K562 (cell line): Measurements from ENCODE around the gene ITGA7. TPM values are rescaled to one million over a fixed set of nuclear protein-coding genes. Genes with fewer than 3 reads are reported as not detected.

Experiments used
- CHCHD3 ChIP-seq: fragments of 250-450 bp; sonication (Bioruptor Pico); IDR thresholded peaks from 2 replicates; pipeline ENCODE4 v2.1.2; 2022; ENCODE audit warnings: mild to moderate bottlenecking
- HDAC2 ChIP-seq: fragments of 450-650 bp; IDR thresholded peaks from 2 replicates; pipeline ENCODE4 v1.6.1; 2016; ENCODE audit warnings: mild to moderate bottlenecking
- HOXB6 ChIP-seq: fragments of 250-450 bp; sonication (Bioruptor Pico); IDR thresholded peaks from 2 replicates; pipeline ENCODE4 v1.5.1; 2022; ENCODE audit warnings: mild to moderate bottlenecking, borderline replicate concordance
- ILK ChIP-seq: fragments of 450-650 bp; IDR thresholded peaks from 2 replicates; pipeline ENCODE4 v1.6.1; 2016; ENCODE audit warnings: missing genetic modification characterization, low read depth, mild to moderate bottlenecking, missing compliant biosample characterization, moderate library complexity, borderline replicate concordance
- PPARD ChIP-seq: fragments of 250-450 bp; sonication (Bioruptor Pico); IDR thresholded peaks from 2 replicates; pipeline ENCODE4 v1.8.0; 2022; ENCODE audit warnings: inconsistent platforms, mild to moderate bottlenecking, moderate library complexity
- SMC3 ChIP-seq: conservative IDR thresholded peaks from 2 replicates; pipeline ENCODE4 v1.6.1; 2011; ENCODE audit warnings: low read depth, low read length, improper control_type of control experiment; ENCODE audit not compliant: insufficient read depth
- STAT5B ChIP-seq: fragments of 250-450 bp; sonication (Bioruptor Pico); IDR thresholded peaks from 2 replicates; pipeline ENCODE4 v1.8.0; 2021; ENCODE audit warnings: mild to moderate bottlenecking, inconsistent platforms
- ZBTB7A ChIP-seq: IDR thresholded peaks from 2 replicates; pipeline ENCODE4 v1.6.1; 2011; ENCODE audit warnings: low read depth, mild to moderate bottlenecking, low read length, moderate library complexity, borderline replicate concordance; ENCODE audit not compliant: control insufficient read depth
- ZKSCAN3 ChIP-seq: fragments of 250-450 bp; sonication (Bioruptor Pico); IDR thresholded peaks from 2 replicates; pipeline ENCODE4 v1.4.0; 2020
- ZNF175 ChIP-seq: fragments of 200-800 bp; sonication (Bioruptor generic); IDR thresholded peaks from 2 replicates; pipeline ENCODE4 v1.6.1; 2016; ENCODE audit warnings: low read depth, mild to moderate bottlenecking, missing genetic modification characterization, missing compliant biosample characterization
- ZNF444 ChIP-seq: fragments of 250-450 bp; sonication (Bioruptor Pico); IDR thresholded peaks from 2 replicates; pipeline ENCODE4 v1.4.0; 2020; ENCODE audit warnings: mild to moderate bottlenecking, moderate library complexity
- ZNF507 ChIP-seq: conservative IDR thresholded peaks from 2 replicates; pipeline ENCODE4 v1.6.1; 2017; ENCODE audit warnings: missing genetic modification characterization, missing compliant biosample characterization
- ZNF764 ChIP-seq: fragments of 250-450 bp; sonication (Bioruptor Pico); IDR thresholded peaks from 2 replicates; pipeline ENCODE4 v1.4.0; 2020; ENCODE audit warnings: low read depth, mild to moderate bottlenecking, moderate library complexity
- ZNF778 ChIP-seq: fragments of 450-650 bp; formaldehyde crosslinking; IDR thresholded peaks from 2 replicates; pipeline ENCODE4 v1.4.0; 2020; ENCODE audit warnings: mild to moderate bottlenecking, moderate library complexity
- polyA plus RNA-seq, 8 experiments: library from polyadenylated mRNA; depleted of rRNA in 4 of 8; stranded (reverse) in 5 of 8; unstranded in 3 of 8; fragments of >200 nt; fragmentation: Nextera tagmentation in 2 of 8; fragmentation: Illumina TruSeq in 1 of 8; extraction: Ambion mirVana in 2 of 8; extraction: Trizol in 1 of 8; gene quantifications; 2 replicates each; pipeline versions ENCODE4 v1.2.1 to v1.2.3, GENCODE V29; 2011 to 2014; ENCODE audit warnings: inconsistent platforms in 1 of 8, missing spikeins in 1 of 8
- total RNA-seq, 7 experiments: library from RNA; depleted of rRNA in 6 of 7; stranded (reverse); fragments of >200 nt in 6 of 7; fragmentation: Illumina TruSeq in 2 of 7; extraction: Trizol in 2 of 7; gene quantifications; 2 replicates each; pipeline versions ENCODE4 v1.2.1 to v1.2.3, GENCODE V29; 2011 to 2021; ENCODE audit warnings: low replicate concordance in 1 of 7
- TF ChIP-seq, protein P1 (sequence below): fragments of 200-800 bp; sonication (Bioruptor generic); IDR thresholded peaks from 2 replicates; pipeline ENCODE4 v1.6.1; 2017; ENCODE audit warnings: missing genetic modification characterization, missing compliant biosample characterization
- TF ChIP-seq, protein P2 (sequence below): IDR thresholded peaks from 2 replicates; pipeline ENCODE4 v1.6.1; 2011; ENCODE audit warnings: borderline replicate concordance, low read depth, mild to moderate bottlenecking, moderate library complexity, low read length; ENCODE audit not compliant: insufficient read depth, poor library complexity, severe bottlenecking
- TF ChIP-seq, protein P3 (sequence below): fragments of 250-450 bp; sonication (Bioruptor Pico); IDR thresholded peaks from 2 replicates; pipeline ENCODE4 v1.4.0; 2020; ENCODE audit warnings: mild to moderate bottlenecking, moderate library complexity
- TF ChIP-seq, protein P4 (sequence below): sonication (generic); formaldehyde crosslinking; IDR thresholded peaks from 2 replicates; pipeline ENCODE4 v1.8.0; 2022; ENCODE audit warnings: mild to moderate bottlenecking, missing genetic modification reagents

The ITGA7 gene
- total and polyA plus RNA-seq, 9 of the 15 experiments (the other 6 are each of a cell fraction or from before 2014, with no cell fraction given) = 0.11 to 2.3 (median 0.56) TPM; not detected in 1

DNA sequence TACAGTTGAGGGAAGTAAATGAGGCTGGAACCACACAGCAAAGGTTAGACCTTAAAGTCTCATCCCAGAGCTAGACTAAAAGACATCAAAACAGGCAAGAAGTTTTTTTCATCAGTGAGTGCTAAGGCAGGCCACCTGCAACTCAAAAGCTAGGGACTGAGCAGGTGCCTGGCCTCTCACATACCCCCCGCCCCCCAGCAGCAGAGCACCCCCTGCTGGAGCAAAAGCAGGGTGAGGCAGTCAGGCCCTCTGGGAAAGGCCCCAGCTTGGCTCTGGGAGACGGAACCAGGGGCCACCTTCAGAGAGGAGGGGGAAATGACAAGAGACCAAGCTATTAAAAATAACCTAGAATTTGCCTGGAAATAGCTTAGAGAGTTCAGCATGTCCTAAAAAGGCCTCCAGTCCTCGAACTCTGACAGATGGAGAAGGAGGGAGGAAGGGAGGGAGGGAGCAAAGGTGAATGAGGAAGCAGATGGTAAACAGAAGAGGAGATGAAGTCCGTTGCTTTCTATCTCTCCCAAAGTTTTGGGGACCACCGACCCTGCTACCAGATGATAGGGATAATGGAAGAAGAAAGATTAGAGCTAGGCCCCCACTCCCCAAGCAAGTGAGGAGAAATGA is 1.8 kb downstream of the ITGA7 start (continued):
- TF ChIP-seq ZNF507 (tag) = no peak
- TF ChIP-seq, protein P1, sequence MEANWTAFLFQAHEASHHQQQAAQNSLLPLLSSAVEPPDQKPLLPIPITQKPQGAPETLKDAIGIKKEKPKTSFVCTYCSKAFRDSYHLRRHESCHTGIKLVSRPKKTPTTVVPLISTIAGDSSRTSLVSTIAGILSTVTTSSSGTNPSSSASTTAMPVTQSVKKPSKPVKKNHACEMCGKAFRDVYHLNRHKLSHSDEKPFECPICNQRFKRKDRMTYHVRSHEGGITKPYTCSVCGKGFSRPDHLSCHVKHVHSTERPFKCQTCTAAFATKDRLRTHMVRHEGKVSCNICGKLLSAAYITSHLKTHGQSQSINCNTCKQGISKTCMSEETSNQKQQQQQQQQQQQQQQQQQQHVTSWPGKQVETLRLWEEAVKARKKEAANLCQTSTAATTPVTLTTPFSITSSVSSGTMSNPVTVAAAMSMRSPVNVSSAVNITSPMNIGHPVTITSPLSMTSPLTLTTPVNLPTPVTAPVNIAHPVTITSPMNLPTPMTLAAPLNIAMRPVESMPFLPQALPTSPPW = peak; percentile 55
- TF ChIP-seq ZNF764 (CRISPR knock-in tag) = peak; percentile 78; the same call in 1 of the 2 replicates
- peak; percentile 75; the same call in 1 of the 2 replicates for TF ChIP-seq ZBTB7A
- TF ChIP-seq, protein P2, sequence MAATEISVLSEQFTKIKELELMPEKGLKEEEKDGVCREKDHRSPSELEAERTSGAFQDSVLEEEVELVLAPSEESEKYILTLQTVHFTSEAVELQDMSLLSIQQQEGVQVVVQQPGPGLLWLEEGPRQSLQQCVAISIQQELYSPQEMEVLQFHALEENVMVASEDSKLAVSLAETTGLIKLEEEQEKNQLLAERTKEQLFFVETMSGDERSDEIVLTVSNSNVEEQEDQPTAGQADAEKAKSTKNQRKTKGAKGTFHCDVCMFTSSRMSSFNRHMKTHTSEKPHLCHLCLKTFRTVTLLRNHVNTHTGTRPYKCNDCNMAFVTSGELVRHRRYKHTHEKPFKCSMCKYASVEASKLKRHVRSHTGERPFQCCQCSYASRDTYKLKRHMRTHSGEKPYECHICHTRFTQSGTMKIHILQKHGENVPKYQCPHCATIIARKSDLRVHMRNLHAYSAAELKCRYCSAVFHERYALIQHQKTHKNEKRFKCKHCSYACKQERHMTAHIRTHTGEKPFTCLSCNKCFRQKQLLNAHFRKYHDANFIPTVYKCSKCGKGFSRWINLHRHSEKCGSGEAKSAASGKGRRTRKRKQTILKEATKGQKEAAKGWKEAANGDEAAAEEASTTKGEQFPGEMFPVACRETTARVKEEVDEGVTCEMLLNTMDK = peak; percentile 91
- no peak for TF ChIP-seq ILK (tag)
- TF ChIP-seq ZNF175 = no peak
- TF ChIP-seq SMC3 = 0 out of 2 replicates have a peak, but pooled peaks have one; percentile 8
- no peak for TF ChIP-seq STAT5B
- no peak for TF ChIP-seq PPARD (CRISPR knock-in tag)
- TF ChIP-seq HOXB6 = no peak
- TF ChIP-seq ZKSCAN3 (CRISPR knock-in tag) = no peak
- no peak for TF ChIP-seq HDAC2
- TF ChIP-seq, protein P3, sequence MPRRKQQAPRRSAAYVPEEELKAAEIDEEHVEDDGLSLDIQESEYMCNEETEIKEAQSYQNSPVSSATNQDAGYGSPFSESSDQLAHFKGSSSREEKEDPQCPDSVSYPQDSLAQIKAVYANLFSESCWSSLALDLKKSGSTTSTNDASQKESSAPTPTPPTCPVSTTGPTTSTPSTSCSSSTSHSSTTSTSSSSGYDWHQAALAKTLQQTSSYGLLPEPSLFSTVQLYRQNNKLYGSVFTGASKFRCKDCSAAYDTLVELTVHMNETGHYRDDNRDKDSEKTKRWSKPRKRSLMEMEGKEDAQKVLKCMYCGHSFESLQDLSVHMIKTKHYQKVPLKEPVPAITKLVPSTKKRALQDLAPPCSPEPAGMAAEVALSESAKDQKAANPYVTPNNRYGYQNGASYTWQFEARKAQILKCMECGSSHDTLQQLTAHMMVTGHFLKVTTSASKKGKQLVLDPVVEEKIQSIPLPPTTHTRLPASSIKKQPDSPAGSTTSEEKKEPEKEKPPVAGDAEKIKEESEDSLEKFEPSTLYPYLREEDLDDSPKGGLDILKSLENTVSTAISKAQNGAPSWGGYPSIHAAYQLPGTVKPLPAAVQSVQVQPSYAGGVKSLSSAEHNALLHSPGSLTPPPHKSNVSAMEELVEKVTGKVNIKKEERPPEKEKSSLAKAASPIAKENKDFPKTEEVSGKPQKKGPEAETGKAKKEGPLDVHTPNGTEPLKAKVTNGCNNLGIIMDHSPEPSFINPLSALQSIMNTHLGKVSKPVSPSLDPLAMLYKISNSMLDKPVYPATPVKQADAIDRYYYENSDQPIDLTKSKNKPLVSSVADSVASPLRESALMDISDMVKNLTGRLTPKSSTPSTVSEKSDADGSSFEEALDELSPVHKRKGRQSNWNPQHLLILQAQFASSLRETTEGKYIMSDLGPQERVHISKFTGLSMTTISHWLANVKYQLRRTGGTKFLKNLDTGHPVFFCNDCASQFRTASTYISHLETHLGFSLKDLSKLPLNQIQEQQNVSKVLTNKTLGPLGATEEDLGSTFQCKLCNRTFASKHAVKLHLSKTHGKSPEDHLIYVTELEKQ (CRISPR knock-in tag) = no peak
- TF ChIP-seq CHCHD3 (CRISPR knock-in tag) = no peak
- TF ChIP-seq, protein P4, sequence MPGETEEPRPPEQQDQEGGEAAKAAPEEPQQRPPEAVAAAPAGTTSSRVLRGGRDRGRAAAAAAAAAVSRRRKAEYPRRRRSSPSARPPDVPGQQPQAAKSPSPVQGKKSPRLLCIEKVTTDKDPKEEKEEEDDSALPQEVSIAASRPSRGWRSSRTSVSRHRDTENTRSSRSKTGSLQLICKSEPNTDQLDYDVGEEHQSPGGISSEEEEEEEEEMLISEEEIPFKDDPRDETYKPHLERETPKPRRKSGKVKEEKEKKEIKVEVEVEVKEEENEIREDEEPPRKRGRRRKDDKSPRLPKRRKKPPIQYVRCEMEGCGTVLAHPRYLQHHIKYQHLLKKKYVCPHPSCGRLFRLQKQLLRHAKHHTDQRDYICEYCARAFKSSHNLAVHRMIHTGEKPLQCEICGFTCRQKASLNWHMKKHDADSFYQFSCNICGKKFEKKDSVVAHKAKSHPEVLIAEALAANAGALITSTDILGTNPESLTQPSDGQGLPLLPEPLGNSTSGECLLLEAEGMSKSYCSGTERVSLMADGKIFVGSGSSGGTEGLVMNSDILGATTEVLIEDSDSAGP (CRISPR knock-in tag) = no peak
- no peak for TF ChIP-seq ZNF444 (CRISPR knock-in tag)
- no peak for TF ChIP-seq ZNF778
